Measurements from ENCODE around the gene SLC7A8. TPM values are rescaled to one million over a fixed set of nuclear protein-coding genes. Genes with fewer than 3 reads are reported as not detected.

The SLC7A8 gene
- total and polyA plus RNA-seq, 10 of the 15 experiments (the other 5 are each of a cell fraction or from before 2014, with no cell fraction given) = 0.06 to 0.28 (median 0.21) TPM; not detected in 7

- SMC1A ChIA-PET (ENCODE audit: uncharacterized antibody, unreplicated experiment) = interaction anchor here (0.8 kb wide), 1 partner anchor 10 kb away, joined by 3 read pairs; no protein-coding TSS in a partner anchor
- Histone ChIP-seq H3K79me2 (ENCODE audit: control insufficient read depth, insufficient read depth, low read length) (no peaks in the 10 kb centered on the region), H3K4me3 (no peak overlapping the region), H3K4me2 (ENCODE audit: control insufficient read depth, insufficient read depth) (no peak overlapping the region), H3K4me1 (ENCODE audit: control insufficient read depth, insufficient read depth, low read length) (no peaks in the 10 kb centered on the region), H3K27me3 (replicated peaks in 1 of 2; ENCODE audit: control insufficient read depth in 2 of 2, insufficient read depth in 2 of 2, low read length in 1 of 2) (no peaks in the 10 kb centered on the region), H3K9ac (ENCODE audit: control insufficient read depth, insufficient read depth, low read length) (no peak overlapping the region), H3K27ac (ENCODE audit: control insufficient read depth, insufficient read depth) (no peak overlapping the region; the same call in 1 of the 2 replicates), H2AFZ (ENCODE audit: control insufficient read depth, low read depth, low read length) (no peak overlapping the region), H4K20me1 (ENCODE audit: control insufficient read depth, insufficient read depth) (no peaks in the 10 kb centered on the region), H3K36me3 (ENCODE audit: control insufficient read depth in 2 of 2, insufficient read depth in 2 of 2, low read length in 1 of 2) (peaks cover 25 to 59% of the 10 kb centered on the region in 2 experiments), H3K9me3 (replicated peaks; ENCODE audit: control insufficient read depth, insufficient read depth, low read length) (no peaks in the 10 kb centered on the region)
- RAD21 ChIA-PET (ENCODE audit: unreplicated experiment) = interaction anchor here (3.2 kb wide), 1 partner anchor 42 kb away, joined by 13 read pairs; no protein-coding TSS in a partner anchor
- no peak for ATAC-seq
- no peak for DNase-seq (ENCODE audit: low read depth, low spot score)
- intact Hi-C loops (cut with micrococcal nuclease; ENCODE audit: unreplicated experiment) = no loop called here
- no peak for FAIRE-seq
- 68% methylated on average over 2 of the region's 2 CpGs for WGBS (ENCODE audit: insufficient coverage, insufficient replicate concordance, low lambda C conversion rate, missing lambda C conversion rate)
- POLR2A ChIA-PET = interaction anchor here (1.5 kb wide), 1 partner anchor 10 kb away, joined by 4 read pairs; no protein-coding TSS in a partner anchor
- no TSS peak for BruUV-seq (replicated peaks)
- in situ Hi-C loops (cut with MboI) = no loop called here
- CTCF ChIA-PET = interaction anchor here (1.4 to 7.5 kb wide), 9 partner anchors 8 to 92 kb away, joined by 3 to 80 read pairs (median 20); partner anchors contain the start of genes ACIN1 and C14orf119
- no peak for TF ChIP-seq CEBPB (IDR thresholded peaks at IDR 0.05; ENCODE audit: borderline replicate concordance in 1 of 2, low read depth in 2 of 2, low read length in 2 of 2)
- TF ChIP-seq IRF3 (IDR thresholded peaks at IDR 0.05) = no peak
- TF ChIP-seq MTA3 (IDR thresholded peaks at IDR 0.05; ENCODE audit: borderline replicate concordance, low read length) = no peak
- no peak for TF ChIP-seq CUX1 (IDR thresholded peaks at IDR 0.05; ENCODE audit: insufficient replicate concordance, low read depth, low read length)
- TF ChIP-seq RELB (IDR thresholded peaks at IDR 0.05; ENCODE audit: low read depth) = no peak
- no peak for TF ChIP-seq HDGF (IDR thresholded peaks at IDR 0.05)
- TF ChIP-seq STAT1 (conservative IDR thresholded peaks at IDR 0.05) = no peak
- no peak for TF ChIP-seq MYB (IDR thresholded peaks at IDR 0.05; ENCODE audit: borderline replicate concordance, low read depth, low read length)
- no peak for TF ChIP-seq ZBTB33 (IDR thresholded peaks at IDR 0.05)
- TF ChIP-seq NR2C2 (IDR thresholded peaks at IDR 0.05; ENCODE audit: borderline replicate concordance, control insufficient read depth, insufficient read length, low read depth) = no peak
- TF ChIP-seq EED (IDR thresholded peaks at IDR 0.05; ENCODE audit: low read depth) = no peak
- no peak for TF ChIP-seq CHD4 (IDR thresholded peaks at IDR 0.05)
Measured at GRCh38 chr14:23078692-23079116, 104.8 kb downstream of the SLC7A8 start.

Data from GM12878 (cell line).